C4-2B (cell line): ENCODE results near the gene PLCB4.

Source experiments
- ZFX ChIP-seq: fragments of 450-650 bp; IDR thresholded peaks from 2 replicates; pipeline ENCODE4 v1.6.1; 2017
- TF ChIP-seq, protein P1 (sequence below): fragments of 450-650 bp; conservative IDR thresholded peaks from 2 replicates; pipeline ENCODE4 v1.5.1; 2017; ENCODE audit warnings: mild to moderate bottlenecking

DNA sequence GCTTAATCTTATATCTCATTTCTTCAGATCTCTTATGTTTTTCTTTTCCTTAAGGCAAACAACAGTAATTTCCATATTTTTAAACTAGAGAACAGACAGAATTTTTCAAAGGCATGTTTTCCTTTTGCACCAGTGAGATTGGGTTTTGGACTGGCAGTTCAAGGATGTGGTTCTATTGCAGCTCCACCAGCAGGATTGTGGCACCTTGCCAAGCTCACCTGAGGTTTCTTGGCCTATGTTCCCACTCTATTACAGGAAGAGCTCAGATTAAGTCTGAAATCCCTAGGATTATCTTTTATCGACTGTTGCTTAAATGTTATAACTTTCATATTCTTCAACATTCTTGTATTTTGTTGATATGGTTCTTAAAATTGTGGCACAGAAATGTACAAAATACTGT, 218.9 kb downstream of the PLCB4 start:
- TF ChIP-seq, protein P1, sequence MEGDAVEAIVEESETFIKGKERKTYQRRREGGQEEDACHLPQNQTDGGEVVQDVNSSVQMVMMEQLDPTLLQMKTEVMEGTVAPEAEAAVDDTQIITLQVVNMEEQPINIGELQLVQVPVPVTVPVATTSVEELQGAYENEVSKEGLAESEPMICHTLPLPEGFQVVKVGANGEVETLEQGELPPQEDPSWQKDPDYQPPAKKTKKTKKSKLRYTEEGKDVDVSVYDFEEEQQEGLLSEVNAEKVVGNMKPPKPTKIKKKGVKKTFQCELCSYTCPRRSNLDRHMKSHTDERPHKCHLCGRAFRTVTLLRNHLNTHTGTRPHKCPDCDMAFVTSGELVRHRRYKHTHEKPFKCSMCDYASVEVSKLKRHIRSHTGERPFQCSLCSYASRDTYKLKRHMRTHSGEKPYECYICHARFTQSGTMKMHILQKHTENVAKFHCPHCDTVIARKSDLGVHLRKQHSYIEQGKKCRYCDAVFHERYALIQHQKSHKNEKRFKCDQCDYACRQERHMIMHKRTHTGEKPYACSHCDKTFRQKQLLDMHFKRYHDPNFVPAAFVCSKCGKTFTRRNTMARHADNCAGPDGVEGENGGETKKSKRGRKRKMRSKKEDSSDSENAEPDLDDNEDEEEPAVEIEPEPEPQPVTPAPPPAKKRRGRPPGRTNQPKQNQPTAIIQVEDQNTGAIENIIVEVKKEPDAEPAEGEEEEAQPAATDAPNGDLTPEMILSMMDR, result no peak
- no peak for TF ChIP-seq ZFX
